Ammon's horn (tissue), 1 donor: Measurements from ENCODE around the gene GTPBP8.
"Not testable (repeated sequence)": the region's sequence is repeated elsewhere in the genome, so short reads cannot be mapped to it uniquely, and the experiment has no call there.

Experiments
- DNase-seq: peaks from one replicate; pipeline ENCODE4 v3.0.0-alpha.2; 2016; ENCODE audit warnings: low spot score

The GTPBP8 gene

DNA sequence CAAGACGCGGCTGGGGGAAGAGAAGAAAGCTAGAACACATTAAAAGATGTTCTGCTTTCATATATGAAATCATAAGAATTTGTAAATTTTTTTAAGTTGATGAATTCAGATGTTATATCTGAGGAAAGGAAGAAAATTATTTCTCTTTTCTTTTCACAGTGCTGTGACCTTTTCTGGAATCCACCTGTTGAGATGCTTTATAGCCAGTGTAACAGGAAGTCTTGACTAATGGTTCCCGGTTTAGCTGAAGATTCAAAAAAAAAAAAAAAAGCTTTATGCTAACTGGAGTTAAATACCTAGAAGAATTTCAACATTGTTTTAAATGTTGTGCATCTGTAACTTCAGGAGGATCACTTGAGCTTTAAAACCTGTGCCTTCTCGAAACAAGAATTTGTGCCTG lies 9.9 kb downstream of the GTPBP8 start:
- no peak for DNase-seq

- no peak for DNase-seq
Observed at GRCh38 chr3:113002037-113002436, 11.3 kb downstream of the GTPBP8 start.

DNA sequence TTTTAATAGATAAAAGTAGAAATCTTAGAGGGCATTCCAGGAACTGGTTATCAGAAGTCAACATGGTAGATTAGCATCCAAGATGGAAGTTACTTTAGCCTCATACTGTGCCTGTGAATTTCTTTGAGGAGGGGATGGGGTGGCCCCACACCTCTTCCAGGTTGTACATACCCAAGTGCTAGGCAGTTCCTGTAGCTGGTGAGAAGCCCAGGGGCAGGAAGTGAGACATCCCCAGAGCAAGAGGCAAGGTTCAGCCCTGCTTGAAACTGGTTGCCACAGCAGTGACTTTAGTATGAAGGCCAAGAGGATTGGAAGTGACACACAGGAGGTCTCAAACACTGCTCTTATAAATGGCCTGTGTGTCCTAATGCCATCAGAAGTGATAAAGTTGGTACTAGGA lies 11.9 kb downstream of the GTPBP8 start:
- no peak for DNase-seq

DNA sequence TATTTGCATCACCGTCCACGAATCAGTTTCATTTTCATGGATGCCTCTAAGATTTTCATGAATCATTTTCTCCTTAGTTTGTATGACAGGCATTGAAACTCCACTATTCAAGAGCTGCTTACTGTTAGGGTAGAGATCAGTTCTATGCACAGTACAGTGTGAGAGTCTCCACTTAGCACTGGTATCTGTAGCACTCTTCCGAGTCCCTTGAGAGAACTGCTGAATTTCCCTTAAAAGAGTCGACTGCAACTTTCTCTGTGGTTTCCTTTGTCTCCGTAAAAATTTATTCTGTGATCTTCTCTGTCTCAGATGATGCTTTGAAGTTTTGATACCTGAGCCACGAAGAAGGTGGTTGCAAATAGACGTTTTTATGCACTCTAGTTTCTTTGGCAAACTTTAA lies 14.8 kb downstream of the GTPBP8 start:
- no peak for DNase-seq

DNA sequence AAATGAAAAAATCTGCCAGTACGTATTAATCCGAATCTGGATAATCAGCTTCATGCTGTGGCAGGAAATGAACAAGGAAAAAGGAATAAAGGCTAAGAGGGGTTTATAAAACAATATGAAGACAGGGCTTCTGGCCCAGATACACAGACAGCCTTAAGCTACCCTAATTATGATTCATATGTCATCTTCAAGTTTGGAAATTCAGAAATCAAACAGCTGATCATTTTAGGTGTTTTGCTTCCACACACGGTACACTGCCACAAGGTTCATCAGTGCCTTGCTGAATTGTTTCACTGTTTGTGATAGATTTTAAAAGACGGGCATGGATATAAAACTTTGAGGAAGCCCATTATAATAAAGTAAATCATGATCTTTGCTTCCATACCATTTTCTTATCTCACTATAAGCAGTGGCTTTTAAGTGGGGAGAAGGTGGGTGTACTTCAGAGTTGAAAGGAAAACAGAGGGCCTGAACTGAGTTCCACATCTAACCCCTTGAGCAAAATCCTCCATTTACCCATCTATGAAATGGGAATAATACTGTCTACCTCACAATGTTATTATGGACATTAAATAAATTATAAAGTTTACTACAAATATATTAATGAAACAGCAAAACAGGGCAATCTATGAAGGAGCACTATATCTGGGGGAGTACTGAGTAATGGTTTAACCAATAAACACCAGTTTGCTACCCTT lies 15.7 kb downstream of the GTPBP8 start:
- DNase-seq: no peak

DNA sequence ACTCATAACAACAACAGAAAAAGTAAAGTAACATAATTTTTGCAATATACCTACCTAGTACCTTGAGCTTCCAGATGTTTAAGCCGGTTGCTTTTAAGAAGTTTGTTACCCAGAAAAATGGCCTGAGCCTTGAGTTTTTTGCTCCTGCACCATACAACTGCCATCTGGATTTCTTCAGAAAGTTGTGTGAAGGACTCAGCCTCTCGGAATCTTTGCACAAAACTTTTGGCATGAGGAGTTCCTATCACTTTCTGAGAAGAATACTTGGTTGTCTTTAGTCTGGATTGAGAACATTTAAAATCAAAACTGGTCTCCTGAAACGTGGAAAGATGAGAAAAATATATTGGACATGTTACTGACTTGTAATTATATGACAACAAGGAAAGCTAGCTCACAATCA lies 17.3 kb downstream of the GTPBP8 start:
- DNase-seq: no peak

DNA sequence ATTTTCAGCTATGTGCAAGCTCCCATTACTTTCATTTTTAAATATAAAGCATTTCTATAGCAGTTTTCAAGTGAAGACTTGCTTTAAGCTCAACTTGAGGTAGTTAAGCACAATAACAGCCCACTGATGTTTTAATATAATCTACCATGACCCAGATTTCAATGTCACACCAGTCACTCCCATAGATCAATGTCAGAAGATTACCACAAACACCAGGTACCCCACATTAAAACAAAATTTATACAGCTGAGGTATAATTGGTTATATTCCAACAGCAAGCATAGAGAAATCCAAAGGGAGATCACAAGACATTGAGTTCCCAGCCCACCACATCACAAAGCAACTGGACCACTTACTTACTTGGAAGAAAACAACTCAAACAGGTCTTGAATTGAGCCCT lies 22.8 kb downstream of the GTPBP8 start:
- DNase-seq: no peak

- no peak for DNase-seq
Observed at GRCh38 chr3:113018536-113019181, 27.9 kb downstream of the GTPBP8 start.

DNA sequence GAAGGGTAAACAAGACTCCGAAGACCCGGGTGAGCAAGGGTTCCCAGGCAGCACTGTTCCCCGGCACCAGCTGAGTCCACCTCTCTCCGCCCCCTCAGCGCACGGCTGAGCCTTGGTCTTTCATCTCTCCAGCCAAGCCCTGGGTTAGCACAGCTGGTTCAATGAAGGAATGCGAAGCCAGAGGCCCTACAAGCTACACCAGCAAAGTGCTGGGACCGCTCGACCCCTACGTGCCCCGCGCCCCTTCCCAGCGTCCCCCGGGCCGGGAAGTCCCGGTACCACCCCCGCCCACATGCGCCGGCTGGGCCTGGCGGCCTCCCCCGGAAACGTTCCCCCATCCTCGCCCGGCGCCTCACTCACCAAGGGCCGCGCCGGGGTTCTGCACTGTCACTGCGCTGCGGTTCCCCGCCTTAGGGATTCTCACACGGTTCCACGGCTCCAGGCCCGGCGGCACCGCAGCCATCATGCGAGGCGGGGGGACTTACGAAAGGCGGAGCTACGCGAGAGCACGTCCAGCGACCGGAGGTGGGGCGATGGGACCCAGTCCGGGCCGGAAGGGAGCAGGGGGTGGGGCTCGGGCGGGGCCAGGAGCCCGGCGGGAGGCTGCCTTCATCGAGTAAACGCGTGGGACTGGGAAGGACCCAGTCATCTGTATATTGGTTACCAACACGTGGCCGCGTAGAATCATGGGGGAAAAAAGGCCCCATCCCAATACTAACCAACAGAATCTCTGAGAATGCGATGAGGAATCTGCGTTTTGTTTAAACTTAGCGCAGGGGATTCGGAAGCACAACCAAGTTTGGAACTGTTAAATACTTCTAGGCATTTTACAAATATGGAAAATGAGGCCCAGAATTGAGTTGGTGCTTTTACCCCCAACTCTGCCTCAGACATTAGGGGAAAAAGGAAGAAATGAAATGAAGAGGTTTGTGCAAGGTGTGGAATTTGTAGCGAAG lies 28.7 kb downstream of the GTPBP8 start:
- DNase-seq: peak; percentile 96

DNA sequence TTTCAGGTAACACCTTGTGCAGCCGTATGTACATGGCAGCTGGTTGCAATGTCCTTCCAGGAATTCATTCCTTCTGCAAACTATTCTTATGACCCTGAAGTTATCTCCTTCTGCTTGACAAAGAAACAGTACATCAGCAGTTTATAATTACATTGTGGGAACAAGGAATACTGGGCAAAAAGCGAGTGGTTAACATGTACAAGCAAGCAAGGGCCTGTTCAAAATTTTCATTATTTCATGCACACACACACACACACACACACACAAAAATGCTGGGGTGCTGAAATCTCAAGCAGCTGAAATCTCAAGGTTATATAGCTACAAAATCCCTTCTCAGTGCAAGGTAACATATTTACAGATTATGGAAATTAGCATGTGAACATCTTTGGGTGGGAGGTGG lies 30.7 kb downstream of the GTPBP8 start:
- DNase-seq: no peak

DNA sequence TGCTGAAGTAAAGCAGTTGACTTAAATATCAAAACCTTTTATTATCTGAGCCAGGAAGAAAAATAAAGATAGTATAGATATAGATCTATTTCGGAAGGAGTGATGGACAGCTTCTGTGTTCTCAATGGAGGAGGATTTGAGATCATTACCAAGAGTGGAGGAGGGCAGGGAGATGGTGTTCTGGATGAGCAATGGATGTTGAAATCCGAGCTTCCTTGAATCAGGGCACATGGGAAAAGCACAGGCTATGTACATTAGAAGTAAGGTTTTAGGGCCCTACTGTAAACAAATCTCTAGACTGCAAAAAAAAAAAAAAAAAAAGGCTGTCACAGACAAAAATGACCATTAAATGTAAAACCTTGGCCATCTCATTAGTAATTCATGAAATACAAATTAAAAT lies 43.2 kb downstream of the GTPBP8 start:
- no peak for DNase-seq

DNA sequence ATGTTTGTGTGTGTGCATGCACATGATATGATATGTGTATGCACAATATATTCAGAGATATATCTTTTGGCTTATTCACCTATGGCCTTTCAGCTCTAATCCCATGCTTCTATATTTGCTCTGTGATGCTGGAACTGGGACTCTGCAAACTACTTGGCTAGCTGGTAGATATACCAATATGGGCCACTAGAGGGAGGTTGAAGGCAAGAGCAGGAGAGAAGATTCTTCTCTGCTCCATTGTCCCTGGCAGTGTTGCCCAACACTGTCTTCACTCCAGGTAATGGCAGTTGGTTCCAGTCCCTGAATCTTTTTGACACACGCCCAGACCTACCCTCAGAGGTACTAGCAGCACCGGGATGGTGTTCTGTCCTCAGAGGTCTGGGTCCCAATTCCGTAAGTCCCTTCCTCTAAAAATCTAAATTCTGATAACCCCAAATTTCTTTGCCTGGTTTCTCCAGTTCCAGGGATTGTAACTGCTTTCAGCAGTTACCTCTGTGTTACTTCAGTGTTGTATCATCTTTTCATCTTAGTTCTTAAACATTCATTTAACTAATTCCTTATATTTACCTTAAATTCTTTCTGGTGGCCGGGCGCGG lies 44.7 kb downstream of the GTPBP8 start:
- DNase-seq: peak; percentile 68

- DNase-seq: no peak
Observed at GRCh38 chr3:113038328-113038727, 47.5 kb downstream of the GTPBP8 start.

DNA sequence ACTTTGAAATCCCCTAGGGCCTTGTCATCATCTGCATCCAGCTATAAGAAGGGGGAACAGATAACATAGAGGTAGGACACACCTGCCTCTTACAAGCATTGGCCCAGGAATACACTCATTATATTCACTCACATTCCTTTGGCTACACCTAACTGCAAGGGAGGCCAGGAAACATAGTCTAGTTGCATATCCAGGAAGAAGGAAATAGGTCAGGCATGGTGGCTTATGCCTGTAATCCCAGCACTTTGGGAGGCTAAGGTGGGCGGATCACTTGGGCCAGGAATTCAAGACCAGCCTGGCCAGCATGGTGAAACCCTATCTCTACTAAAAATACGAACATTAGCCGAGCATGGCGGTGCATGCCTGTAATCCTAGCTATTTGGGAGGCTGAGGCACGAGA lies 48.8 kb downstream of the GTPBP8 start:
- no peak for DNase-seq

DNA sequence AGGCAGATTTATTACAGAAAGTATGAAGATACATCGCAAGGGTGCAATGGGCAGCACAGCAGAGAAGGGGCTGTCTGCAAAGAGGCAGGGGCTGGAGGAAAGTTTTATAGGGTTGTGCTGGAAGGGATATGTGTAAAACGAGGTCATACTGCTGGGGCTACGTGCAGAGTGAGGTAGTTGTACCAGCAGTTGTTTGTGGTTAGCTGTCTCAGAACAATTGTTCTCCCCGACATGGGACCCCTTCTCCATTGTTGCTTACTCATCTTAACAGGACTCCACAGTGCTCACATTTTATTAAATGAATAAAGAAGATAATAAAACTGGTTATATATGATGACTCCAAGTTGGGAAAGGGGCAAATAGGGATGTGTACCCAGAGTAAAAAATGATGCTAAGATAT lies 49.4 kb downstream of the GTPBP8 start:
- DNase-seq: no peak

- DNase-seq: no peak
Observed at GRCh38 chr3:113043686-113044085, 52.9 kb downstream of the GTPBP8 start.

- DNase-seq: not testable (repeated sequence)
Observed at GRCh38 chr3:113046186-113046965, 55.6 kb downstream of the GTPBP8 start.

DNA sequence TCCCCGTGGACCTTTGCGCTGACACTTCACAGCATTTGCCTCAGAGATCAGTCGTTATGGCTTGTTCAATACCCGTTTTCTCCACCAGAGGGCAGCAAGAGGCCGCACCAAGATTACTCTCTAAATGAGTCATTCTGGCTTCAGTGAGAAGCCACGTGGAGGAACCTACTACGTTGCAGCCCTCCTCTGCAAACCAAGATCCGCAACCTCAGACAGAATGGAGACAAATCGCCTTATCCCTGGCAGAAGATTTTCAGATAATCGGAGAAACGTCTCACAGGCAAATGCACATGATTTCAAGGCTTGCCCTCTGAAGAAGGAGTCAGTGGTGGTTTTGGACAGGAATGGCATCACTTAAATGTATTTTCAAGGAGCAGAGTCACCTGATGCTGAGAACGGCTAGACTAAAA lies 60.5 kb downstream of the GTPBP8 start:
- DNase-seq: peak; percentile 88
